OCI-LY7 (cell line): ENCODE measurements around the gene ACOT8. TPM values are rescaled to one million over a fixed set of nuclear protein-coding genes. Genes with fewer than 3 reads are reported as not detected.

Experiments used
- BruUV-seq: library from RNA; stranded (reverse); fragments of 400-500 nt; replicated peaks from 2 replicates; lab custom pipeline; 2021; lab: Mats Ljungman, UMichigan
- CTCF ChIA-PET: fragments of 300-600 bp; sonication (Branson Sonifier 250); formaldehyde crosslinking; loops from one replicate; lab custom pipeline; 2022; ENCODE audit warnings: antibody characterized with exemption; ENCODE audit not compliant: unreplicated experiment; lab: Charles Lee
- POLR2A ChIA-PET: fragments of 300-600 bp; sonication (Branson Sonifier 250); formaldehyde crosslinking; loops from one replicate; lab custom pipeline; 2022; ENCODE audit warnings: antibody characterized with exemption; lab: Charles Lee
- DNase-seq: peaks from one replicate; pipeline ENCODE4 v3.0.0-alpha.2; 2015; ENCODE audit warnings: low spot score
- H2AFZ ChIP-seq: fragments of 200-600 bp; sonication (generic), shearing (Covaris generic); 2 replicates; pipeline ENCODE4 v1.6.1; 2014; ENCODE audit warnings: mild to moderate bottlenecking, antibody characterized with exemption, low read length, moderate library complexity
- H3K27ac ChIP-seq: fragments of 200-600 bp; sonication (generic); 2 replicates; pipeline ENCODE4 v1.5.1; 2014; ENCODE audit warnings: mixed run types, low read depth, mild to moderate bottlenecking, moderate library complexity, low read length, inconsistent platforms; ENCODE audit not compliant: poor library complexity, severe bottlenecking
- H3K36me3 ChIP-seq: fragments of 200-600 bp; sonication (generic); 2 replicates; pipeline ENCODE4 v1.6.1; 2014; ENCODE audit warnings: mild to moderate bottlenecking, antibody characterized with exemption, low read length, moderate library complexity, mixed read lengths; ENCODE audit not compliant: insufficient read depth
- H3K4me1 ChIP-seq: fragments of 200-600 bp; sonication (generic); 2 replicates; pipeline ENCODE4 v1.5.1; 2014; ENCODE audit warnings: mild to moderate bottlenecking, low read length; ENCODE audit not compliant: insufficient read depth, poor library complexity, severe bottlenecking
- H3K4me2 ChIP-seq: fragments of 200-600 bp; sonication (generic); 2 replicates; pipeline ENCODE4 v1.6.1; 2014; ENCODE audit warnings: mild to moderate bottlenecking, low read length
- H3K4me3 ChIP-seq: fragments of 200-600 bp; sonication (generic); 2 replicates; pipeline ENCODE4 v1.5.1; 2014; ENCODE audit warnings: mild to moderate bottlenecking, low read depth, low read length; ENCODE audit not compliant: poor library complexity, severe bottlenecking
- H3K79me2 ChIP-seq: fragments of 200-600 bp; sonication (generic); 2 replicates; pipeline ENCODE4 v1.6.1; 2016; ENCODE audit warnings: low read depth, mild to moderate bottlenecking, low read length, moderate library complexity, mixed read lengths; ENCODE audit not compliant: insufficient read depth
- H3K9me2 ChIP-seq: fragments of 200-600 bp; sonication (generic); 2 replicates; pipeline ENCODE4 v1.6.1; 2016; ENCODE audit warnings: mild to moderate bottlenecking, low read length, mixed read lengths; ENCODE audit not compliant: insufficient read depth
- H3K9me3 ChIP-seq: fragments of 200-600 bp; sonication (generic); 2 replicates; pipeline ENCODE4 v1.6.1; 2014; ENCODE audit warnings: mild to moderate bottlenecking, mixed run types, low read length, mixed read lengths
- H4K20me1 ChIP-seq: fragments of 200-600 bp; sonication (generic); 2 replicates; pipeline ENCODE4 v1.6.1; 2014; ENCODE audit warnings: mild to moderate bottlenecking, antibody characterized with exemption, low read length, moderate library complexity, mixed read lengths; ENCODE audit not compliant: insufficient read depth
- EZH2phosphoT487 ChIP-seq: fragments of 200-600 bp; sonication (generic); IDR thresholded peaks from 2 replicates; pipeline ENCODE4 v1.6.1; 2018; ENCODE audit warnings: low read depth, borderline replicate concordance, mild to moderate bottlenecking, mixed run types, antibody characterized with exemption, low read length, moderate library complexity, mixed read lengths
- intact Hi-C: fragments of 100-400 bp; cut with micrococcal nuclease; formaldehyde crosslinking; loops from one replicate; pipeline ENCODE4 v1.10.0; 2022; ENCODE audit not compliant: unreplicated experiment
- total RNA-seq, 2 experiments: library from RNA; depleted of rRNA in 1 of 2; stranded (reverse); fragments of >200 nt in 1 of 2; shearing (Covaris generic) in 1 of 2; gene quantifications; 2 replicates each; pipeline ENCODE4 v1.2.3, GENCODE V29; 2014 to 2022
- TF ChIP-seq, protein P1 (sequence below): fragments of 200-600 bp; sonication (generic); conservative IDR thresholded peaks from 2 replicates; pipeline ENCODE4 v1.5.1; 2014; ENCODE audit warnings: mild to moderate bottlenecking, antibody characterized with exemption, low read length, moderate library complexity, mixed read lengths

Gene ACOT8
- total RNA-seq, 2 experiments from 2014 or later = 28.2 to 37.1 TPM

DNA sequence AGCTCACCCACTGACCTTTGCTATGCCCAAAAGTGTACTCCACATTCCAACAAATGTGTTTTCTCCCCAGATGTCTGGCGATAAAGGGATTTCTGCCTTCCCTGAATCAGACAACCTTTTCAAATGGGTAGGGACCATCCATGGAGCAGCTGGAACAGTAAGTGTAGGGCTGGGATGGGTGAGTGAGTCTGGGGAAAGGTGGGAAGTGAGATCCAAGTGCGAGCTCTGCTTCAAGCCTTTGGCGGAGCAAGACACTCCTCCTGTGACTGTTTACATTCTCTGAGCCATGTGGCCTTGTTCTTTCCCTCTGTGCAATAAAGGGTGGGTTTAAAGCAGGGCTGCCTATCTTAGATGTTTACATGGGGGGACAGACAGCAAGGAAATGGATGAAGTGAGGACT lies 42.9 kb downstream of the ACOT8 start:
- intact Hi-C loops = loop anchor here (5.0 kb wide), 1 partner anchor 158 kb away; the partner anchor contains the start of gene ZNF335

DNA sequence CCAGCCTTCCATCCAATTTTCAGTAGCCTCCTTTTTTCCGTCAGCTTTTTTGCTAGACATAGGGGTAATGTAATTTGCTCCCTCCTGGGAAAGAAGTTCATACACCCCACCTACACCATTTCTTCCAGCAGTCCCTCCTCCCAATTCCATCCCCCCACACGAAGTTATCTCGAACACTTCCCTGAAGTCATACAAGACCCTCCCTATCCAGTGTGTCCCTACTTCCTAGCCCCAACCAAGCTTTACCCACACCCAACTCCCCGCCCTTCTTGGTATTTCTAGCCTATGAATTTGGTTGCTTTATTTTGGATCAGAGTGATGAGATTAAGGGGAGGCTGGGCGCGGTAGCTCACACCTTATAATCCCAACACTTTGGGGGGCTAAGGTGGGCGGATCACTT lies 43.7 kb downstream of the ACOT8 start:
- Histone ChIP-seq H3K4me2 (peak overlapping the region; percentile 65), H3K9me3 (peaks cover 10% of the 10 kb centered on the region; the same call in 1 of the 2 replicates), H3K36me3 (peaks cover 93% of the 10 kb centered on the region), H3K27ac (peak overlapping the region; percentile 79), H3K4me1 (peaks cover 19% of the 10 kb centered on the region), H4K20me1 (no peaks in the 10 kb centered on the region), H2AFZ (no peak overlapping the region), H3K79me2 (peaks cover 28% of the 10 kb centered on the region), H3K4me3 (peak overlapping the region; percentile 82), H3K9me2 (no peaks in the 10 kb centered on the region)
- POLR2A ChIA-PET = interaction anchor here (1.1 to 1.3 kb wide), 2 partner anchors 45 to 68 kb away, joined by 4 to 7 read pairs; partner anchors contain the start of gene ZSWIM1
- CTCF ChIA-PET = interaction anchor here (1.4 kb wide), 1 partner anchor 157 kb away, joined by 4 read pairs; no protein-coding TSS in a partner anchor
- BruUV-seq = TSS peak; percentile 77
- TF ChIP-seq, protein P1, sequence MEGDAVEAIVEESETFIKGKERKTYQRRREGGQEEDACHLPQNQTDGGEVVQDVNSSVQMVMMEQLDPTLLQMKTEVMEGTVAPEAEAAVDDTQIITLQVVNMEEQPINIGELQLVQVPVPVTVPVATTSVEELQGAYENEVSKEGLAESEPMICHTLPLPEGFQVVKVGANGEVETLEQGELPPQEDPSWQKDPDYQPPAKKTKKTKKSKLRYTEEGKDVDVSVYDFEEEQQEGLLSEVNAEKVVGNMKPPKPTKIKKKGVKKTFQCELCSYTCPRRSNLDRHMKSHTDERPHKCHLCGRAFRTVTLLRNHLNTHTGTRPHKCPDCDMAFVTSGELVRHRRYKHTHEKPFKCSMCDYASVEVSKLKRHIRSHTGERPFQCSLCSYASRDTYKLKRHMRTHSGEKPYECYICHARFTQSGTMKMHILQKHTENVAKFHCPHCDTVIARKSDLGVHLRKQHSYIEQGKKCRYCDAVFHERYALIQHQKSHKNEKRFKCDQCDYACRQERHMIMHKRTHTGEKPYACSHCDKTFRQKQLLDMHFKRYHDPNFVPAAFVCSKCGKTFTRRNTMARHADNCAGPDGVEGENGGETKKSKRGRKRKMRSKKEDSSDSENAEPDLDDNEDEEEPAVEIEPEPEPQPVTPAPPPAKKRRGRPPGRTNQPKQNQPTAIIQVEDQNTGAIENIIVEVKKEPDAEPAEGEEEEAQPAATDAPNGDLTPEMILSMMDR = no peak
- TF ChIP-seq EZH2phosphoT487 = no peak
- DNase-seq = no peak
- intact Hi-C loops = loop anchor here (5.0 kb wide), 1 partner anchor 159 kb away; the partner anchor contains the start of gene ZNF335

More for the DNA sequence above, 42.9 kb downstream of the ACOT8 start:
- no peak for TF ChIP-seq EZH2phosphoT487
- TF ChIP-seq, protein P1 = no peak
- Histone ChIP-seq H2AFZ (no peak overlapping the region), H3K4me2 (peak overlapping the region; percentile 45), H3K27ac (no peak overlapping the region), H3K9me2 (no peaks in the 10 kb centered on the region), H3K4me3 (peak overlapping the region; percentile 35), H3K36me3 (peaks cover 88% of the 10 kb centered on the region), H3K9me3 (peaks cover 10% of the 10 kb centered on the region; the same call in 1 of the 2 replicates), H3K79me2 (peaks cover 28% of the 10 kb centered on the region), H4K20me1 (no peaks in the 10 kb centered on the region), H3K4me1 (peaks cover 19% of the 10 kb centered on the region)
- no TSS peak for BruUV-seq
- DNase-seq = no peak
- CTCF ChIA-PET = interaction anchor here (0.6 kb wide), 1 partner anchor 117 kb away, joined by 4 read pairs; no protein-coding TSS in a partner anchor
- POLR2A ChIA-PET = no interaction called here

DNA sequence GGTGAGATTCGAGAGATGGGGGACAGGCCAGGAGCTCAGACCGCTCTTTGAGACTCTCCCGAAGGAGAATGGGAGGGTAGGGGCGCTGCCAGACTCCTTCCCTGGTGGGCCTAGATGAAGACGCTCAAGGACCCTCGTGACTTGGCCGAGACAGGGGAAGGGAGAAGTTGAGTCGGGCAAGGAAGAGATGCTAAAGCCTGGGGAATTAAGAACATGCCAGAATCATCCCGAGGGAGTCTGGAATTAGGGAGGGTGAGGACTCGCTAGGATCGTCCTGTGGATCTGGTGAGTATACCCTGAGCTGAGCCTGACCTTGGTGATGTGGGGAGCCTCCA lies 44.2 kb downstream of the ACOT8 start:
- peak overlapping the region; percentile 61; the same call in 1 of the 2 replicates for H2AFZ ChIP-seq
- ChIA-PET POLR2A (interaction anchor here (1.1 to 1.3 kb wide), 2 partner anchors 45 to 68 kb away, joined by 4 to 7 read pairs; partner anchors contain the start of gene ZSWIM1), CTCF (interaction anchor here (0.8 to 1.4 kb wide), 2 partner anchors 13 to 157 kb away, joined by 3 to 4 read pairs; no protein-coding TSS in a partner anchor)
- H3K9me2 ChIP-seq = no peaks in the 10 kb centered on the region
- BruUV-seq = no TSS peak
- DNase-seq = no peak
- peak overlapping the region; percentile 65 for H3K4me2 ChIP-seq
- H3K36me3 ChIP-seq = peaks cover 94% of the 10 kb centered on the region
- H3K79me2 ChIP-seq = peaks cover 28% of the 10 kb centered on the region
- intact Hi-C loops = loop anchor here (5.0 kb wide), 1 partner anchor 159 kb away; the partner anchor contains the start of gene ZNF335
- peak overlapping the region; percentile 82 for H3K4me3 ChIP-seq
- no peaks in the 10 kb centered on the region for H4K20me1 ChIP-seq
- TF ChIP-seq EZH2phosphoT487 = no peak
- TF ChIP-seq, protein P1 = no peak
- H3K27ac ChIP-seq = peak overlapping the region; percentile 79
- H3K9me3 ChIP-seq = peaks cover 10% of the 10 kb centered on the region; the same call in 1 of the 2 replicates
- peaks cover 19% of the 10 kb centered on the region for H3K4me1 ChIP-seq
